HEK293 (cell line): ENCODE data around the gene CHMP4A.

ENCODE experiments used
- AEBP2 ChIP-seq: fragments of 450-650 bp; formaldehyde crosslinking; IDR thresholded peaks from 2 replicates; pipeline ENCODE4 v1.5.1; 2016; ENCODE audit warnings: missing biosample characterization, missing genetic modification characterization, borderline replicate concordance
- KLF7 ChIP-seq: fragments of 450-650 bp; formaldehyde crosslinking; IDR thresholded peaks from 2 replicates; pipeline ENCODE4 v1.5.1; 2016; ENCODE audit warnings: missing biosample characterization, missing genetic modification characterization, borderline replicate concordance
- PRDM1 ChIP-seq: fragments of 450-650 bp; formaldehyde crosslinking; IDR thresholded peaks from 2 replicates; pipeline ENCODE4; 2016; ENCODE audit warnings: missing biosample characterization, missing genetic modification characterization
- PRDM10 ChIP-seq: fragments of 450-650 bp; formaldehyde crosslinking; IDR thresholded peaks from 2 replicates; pipeline ENCODE4 v1.5.1; 2016; ENCODE audit warnings: missing biosample characterization, missing genetic modification characterization
- REPIN1 ChIP-seq: fragments of 450-650 bp; formaldehyde crosslinking; IDR thresholded peaks from 2 replicates; pipeline ENCODE4 v1.5.1; 2017; ENCODE audit warnings: missing biosample characterization, missing genetic modification characterization, low read depth
- YY1 ChIP-seq: fragments of 450-650 bp; formaldehyde crosslinking; IDR thresholded peaks from 2 replicates; pipeline ENCODE4 v1.5.1; 2018; ENCODE audit warnings: missing biosample characterization, missing genetic modification characterization
- ZBTB1 ChIP-seq: fragments of 450-650 bp; formaldehyde crosslinking; IDR thresholded peaks from 2 replicates; pipeline ENCODE4 v1.5.1; 2016; ENCODE audit warnings: missing biosample characterization, missing genetic modification characterization
- ZBTB11 ChIP-seq: fragments of 450-650 bp; formaldehyde crosslinking; conservative IDR thresholded peaks from 2 replicates; pipeline ENCODE4 v1.5.1; 2016; ENCODE audit warnings: low read depth, missing biosample characterization, missing genetic modification characterization
- ZBTB17 ChIP-seq: fragments of 450-650 bp; formaldehyde crosslinking; IDR thresholded peaks from 2 replicates; pipeline ENCODE4 v1.5.1; 2016; ENCODE audit warnings: missing biosample characterization, missing genetic modification characterization
- ZBTB6 ChIP-seq: fragments of 450-650 bp; formaldehyde crosslinking; IDR thresholded peaks from 2 replicates; pipeline ENCODE4 v1.5.1; 2017; ENCODE audit warnings: missing biosample characterization, missing genetic modification characterization
- ZNF148 ChIP-seq: fragments of 450-650 bp; formaldehyde crosslinking; IDR thresholded peaks from 2 replicates; pipeline ENCODE4 v1.5.0; 2017; ENCODE audit warnings: missing biosample characterization, missing genetic modification characterization, borderline replicate concordance
- ZNF335 ChIP-seq: fragments of 450-650 bp; formaldehyde crosslinking; conservative IDR thresholded peaks from 2 replicates; pipeline ENCODE4 v1.5.1; 2016; ENCODE audit warnings: missing biosample characterization, missing genetic modification characterization
- ZNF366 ChIP-seq: fragments of 450-650 bp; formaldehyde crosslinking; conservative IDR thresholded peaks from 2 replicates; pipeline ENCODE4 v1.5.1; 2016; ENCODE audit warnings: missing biosample characterization, missing genetic modification characterization
- ZNF48 ChIP-seq: fragments of 450-650 bp; formaldehyde crosslinking; IDR thresholded peaks from 2 replicates; pipeline ENCODE4 v1.5.1; 2016; ENCODE audit warnings: missing biosample characterization, missing genetic modification characterization
- ZNF549 ChIP-seq: fragments of 450-650 bp; IDR thresholded peaks from 2 replicates; pipeline ENCODE4 v1.5.1; 2018; ENCODE audit warnings: missing biosample characterization, missing genetic modification characterization, mild to moderate bottlenecking, inconsistent platforms, moderate library complexity
- ZNF580 ChIP-seq: fragments of 450-650 bp; formaldehyde crosslinking; IDR thresholded peaks from 2 replicates; pipeline ENCODE4 v1.5.1; 2016; ENCODE audit warnings: missing biosample characterization, missing genetic modification characterization
- ZNF626 ChIP-seq: fragments of 450-650 bp; sonication (Bioruptor Pico); formaldehyde crosslinking; IDR thresholded peaks from 2 replicates; pipeline ENCODE4 v1.5.1; 2018; ENCODE audit warnings: missing biosample characterization, missing genetic modification characterization, inconsistent platforms
- ZNF639 ChIP-seq: fragments of 450-650 bp; formaldehyde crosslinking; IDR thresholded peaks from 2 replicates; pipeline ENCODE4 v1.5.1; 2016; ENCODE audit warnings: missing biosample characterization, missing genetic modification characterization
- ZNF692 ChIP-seq: fragments of 450-650 bp; formaldehyde crosslinking; IDR thresholded peaks from 2 replicates; pipeline ENCODE4 v1.5.1; 2016; ENCODE audit warnings: missing biosample characterization, missing genetic modification characterization
- ZNF747 ChIP-seq: fragments of 450-650 bp; formaldehyde crosslinking; IDR thresholded peaks from 2 replicates; pipeline ENCODE4 v1.5.1; 2016; ENCODE audit warnings: missing biosample characterization, missing genetic modification characterization
- ZSCAN4 ChIP-seq: fragments of 450-650 bp; formaldehyde crosslinking; IDR thresholded peaks from 2 replicates; pipeline ENCODE4 v1.5.1; 2017; ENCODE audit warnings: missing biosample characterization, missing genetic modification characterization
- ZXDB ChIP-seq: fragments of 450-650 bp; formaldehyde crosslinking; IDR thresholded peaks from 2 replicates; pipeline ENCODE4 v1.5.1; 2016; ENCODE audit warnings: missing biosample characterization, missing genetic modification characterization

Gene CHMP4A

GRCh38 chr14:24232121-24232644 is 18.9 kb upstream of the CHMP4A start, which contains the start of gene NEDD8 (continued):
- TF ChIP-seq ZNF747 (tag by site-specific recombination) = no peak
- TF ChIP-seq ZBTB17 (tag by site-specific recombination) = peak; percentile 93
- no peak for TF ChIP-seq ZSCAN4 (tag by site-specific recombination)
- TF ChIP-seq ZNF580 (tag by site-specific recombination) = no peak
- no peak for TF ChIP-seq ZNF692 (tag by site-specific recombination)
- TF ChIP-seq PRDM1 (tag by site-specific recombination) = no peak
- no peak for TF ChIP-seq ZBTB1
- peak; percentile 94 for TF ChIP-seq ZXDB
- TF ChIP-seq KLF7 (tag by site-specific recombination) = 0 out of 2 replicates have a peak, but pooled peaks have one; percentile 16
- TF ChIP-seq AEBP2 (tag by site-specific recombination) = no peak
- no peak for TF ChIP-seq ZNF549
- 0 out of 2 replicates have a peak, but pooled peaks have one; percentile 8 for TF ChIP-seq PRDM10 (tag by site-specific recombination)
- TF ChIP-seq ZBTB11 = no peak
- no peak for TF ChIP-seq ZNF626 (tag by site-specific recombination)
- no peak for TF ChIP-seq ZNF48 (tag by site-specific recombination)
- TF ChIP-seq YY1 (tag by site-specific recombination) = no peak
- no peak for TF ChIP-seq REPIN1
- no peak; the same call in 1 of the 2 replicates for TF ChIP-seq ZNF366
- no peak for TF ChIP-seq ZNF148
- TF ChIP-seq ZNF639 (tag by site-specific recombination) = peak; percentile 69; the same call in 1 of the 2 replicates
- TF ChIP-seq ZBTB6 (tag by site-specific recombination) = peak; percentile 54; the same call in 1 of the 2 replicates
- TF ChIP-seq ZNF335 (tag by site-specific recombination) = no peak; the same call in 1 of the 2 replicates
